B cell (primary cell): Measurements from ENCODE around the gene DCAF8L2.

Experiments
- CTCF ChIP-seq: fragments of 200-600 bp; IDR thresholded peaks from one replicate; pipeline ENCODE4 v1.8.0; 2022; ENCODE audit warnings: antibody characterized with exemption, mild to moderate bottlenecking
- EZH2 ChIP-seq: IDR thresholded peaks from 2 replicates; pipeline ENCODE4 v1.6.1; 2012; ENCODE audit warnings: borderline replicate concordance, low read depth, mild to moderate bottlenecking, moderate library complexity, low read length; ENCODE audit not compliant: insufficient read depth, poor library complexity, severe bottlenecking

- TF ChIP-seq CTCF: no peak
- TF ChIP-seq EZH2: no peak
Measured at GRCh38 chrX:27599928-27600327, 9.8 kb downstream of the DCAF8L2 start.
